CD14-positive monocyte (primary cell): ENCODE results near the gene KIF26A. TPM values are rescaled to one million over a fixed set of nuclear protein-coding genes. Genes with fewer than 3 reads are reported as not detected.

Experiments
- DNase-seq, 3 donors: peaks; one replicate each; pipeline ENCODE4 v3.0.0-alpha.2; 2011 to 2022
- H2AFZ ChIP-seq: 2 replicates; pipeline ENCODE4 v1.6.0; 2012; ENCODE audit warnings: mild to moderate bottlenecking, low read depth, low read length, inconsistent platforms; ENCODE audit not compliant: insufficient read depth, poor library complexity, severe bottlenecking
- H3K27ac ChIP-seq, 2 donors: 1 replicate in 1 of 2; 2 replicates in 1 of 2; pipeline ENCODE4 v1.5.1; 2012 to 2013; ENCODE audit warnings: low read length in 2 of 2, control low read depth in 1 of 2, inconsistent platforms in 1 of 2, low read depth in 1 of 2, mild to moderate bottlenecking in 1 of 2
- H3K27me3 ChIP-seq, 2 donors: one replicate each; pipeline versions ENCODE4 v1.6.0 to v1.6.1; 2011 to 2013; ENCODE audit warnings: low read length in 2 of 2; ENCODE audit not compliant: control insufficient read depth in 2 of 2, insufficient read depth in 2 of 2
- H3K36me3 ChIP-seq, 2 donors: replicated peaks in 1 of 2; 1 replicate in 1 of 2; 2 replicates in 1 of 2; pipeline versions ENCODE4 v1.5.1 to v1.6.1; 2012 to 2013; ENCODE audit warnings: low read length in 2 of 2, control low read depth in 1 of 2, inconsistent platforms in 1 of 2, mild to moderate bottlenecking in 1 of 2; ENCODE audit not compliant: insufficient read depth in 2 of 2, control insufficient read depth in 1 of 2
- H3K4me1 ChIP-seq, 2 donors: 1 replicate in 1 of 2; 2 replicates in 1 of 2; pipeline versions ENCODE4 v1.5.1 to v1.6.1; 2012 to 2013; ENCODE audit warnings: low read length in 2 of 2, control low read depth in 1 of 2, inconsistent platforms in 1 of 2, mild to moderate bottlenecking in 1 of 2, moderate library complexity in 1 of 2; ENCODE audit not compliant: insufficient read depth in 2 of 2, control insufficient read depth in 1 of 2
- H3K4me2 ChIP-seq: replicated peaks from 2 replicates; pipeline ENCODE3; 2012; ENCODE audit warnings: low read length, moderate library complexity, mild to moderate bottlenecking; ENCODE audit not compliant: poor library complexity, severe bottlenecking; ENCODE audit errors: extremely low read depth
- H3K4me3 ChIP-seq, 3 experiments: fragments of 200-600 bp in 1 of 3; sonication (generic) in 1 of 3; replicated peaks in 1 of 3; 1 replicate in 2 of 3; 2 replicates in 1 of 3; pipeline ENCODE4 v1.5.1; 2011 to 2013; ENCODE audit warnings: low read length in 3 of 3, mild to moderate bottlenecking in 3 of 3, control low read depth in 2 of 3, low read depth in 2 of 3, inconsistent platforms in 1 of 3, moderate library complexity in 1 of 3
- H3K79me2 ChIP-seq: 2 replicates; pipeline ENCODE4 v1.6.0; 2012; ENCODE audit warnings: mild to moderate bottlenecking, control low read depth, inconsistent platforms, low read length, moderate library complexity; ENCODE audit not compliant: insufficient read depth
- H3K9ac ChIP-seq: 2 replicates; pipeline ENCODE4 v1.6.0; 2017; ENCODE audit warnings: low read length, mild to moderate bottlenecking; ENCODE audit not compliant: insufficient read depth, poor library complexity, severe bottlenecking
- H3K9me3 ChIP-seq, 2 donors: replicated peaks in 1 of 2; 1 replicate in 1 of 2; 2 replicates in 1 of 2; pipeline versions ENCODE4 v1.5.1 to v1.6.1; 2012 to 2013; ENCODE audit warnings: low read length in 2 of 2, control low read depth in 1 of 2; ENCODE audit not compliant: control insufficient read depth in 1 of 2, insufficient read depth in 1 of 2
- H4K20me1 ChIP-seq: 2 replicates; pipeline ENCODE4 v1.6.0; 2012; ENCODE audit warnings: mild to moderate bottlenecking, low read length, control low read depth, moderate library complexity; ENCODE audit not compliant: insufficient read depth
- H3K27ac Mint-ChIP-seq, 7 donors: one replicate each; pipeline ENCODE4 v1.8.0; 2020; ENCODE audit warnings: mild to moderate bottlenecking in 7 of 7, mixed read lengths in 7 of 7, moderate library complexity in 6 of 7, inconsistent platforms in 2 of 7
- H3K27me3 Mint-ChIP-seq, 3 donors: one replicate each; pipeline ENCODE4 v1.8.0; 2021 to 2022; ENCODE audit warnings: low read depth in 3 of 3, mild to moderate bottlenecking in 3 of 3, mixed read lengths in 3 of 3, moderate library complexity in 3 of 3, inconsistent platforms in 1 of 3
- H3K36me3 Mint-ChIP-seq, 2 donors: one replicate each; pipeline ENCODE4 v1.8.0; 2020; ENCODE audit warnings: mixed read lengths in 2 of 2, inconsistent platforms in 1 of 2, mild to moderate bottlenecking in 1 of 2
- H3K4me1 Mint-ChIP-seq: one replicate; pipeline ENCODE4 v1.8.0; 2020; ENCODE audit warnings: mild to moderate bottlenecking, mixed read lengths
- H3K4me3 Mint-ChIP-seq, 2 donors: one replicate each; pipeline ENCODE4 v1.8.0; 2020; ENCODE audit warnings: mild to moderate bottlenecking in 2 of 2, mixed read lengths in 2 of 2, moderate library complexity in 1 of 2
- H3K9me3 Mint-ChIP-seq, 7 donors: one replicate each; pipeline ENCODE4 v1.8.0; 2020 to 2022; ENCODE audit warnings: mixed read lengths in 7 of 7, mild to moderate bottlenecking in 6 of 7, moderate library complexity in 6 of 7, inconsistent platforms in 2 of 7
- WGBS: methylation state at CpG from one replicate; pipeline ENCODE4 v1.1.5; 2013; ENCODE audit warnings: missing lambda C conversion rate; ENCODE audit not compliant: insufficient coverage; 5-methylcytosine and 5-hydroxymethylcytosine counted together
- intact Hi-C, 2 donors: fragments of 100-400 bp; cut with micrococcal nuclease; formaldehyde crosslinking; loops; one replicate each; pipeline versions ENCODE4 v1.15.0 to v1.15.1; 2023
- polyA plus RNA-seq, 3 donors: library from polyadenylated mRNA; depleted of rRNA in 1 of 3; unstranded in 2 of 3; stranded (reverse) in 1 of 3; fragments of 300-500 nt in 2 of 3; fragments of >200 nt in 1 of 3; fragmentation: Illumina TruSeq in 2 of 3; gene quantifications; 1 replicate in 2 of 3; 2 replicates in 1 of 3; pipeline ENCODE4 v1.2.3, GENCODE V29; 2012 to 2021
- TF ChIP-seq, protein P1 (sequence below): fragments of 200-600 bp; IDR thresholded peaks from one replicate; pipeline ENCODE4 v1.8.0; 2022; ENCODE audit warnings: antibody characterized with exemption, mild to moderate bottlenecking

KIF26A gene
- polyA plus RNA-seq, 3 donors, result not detected

DNA sequence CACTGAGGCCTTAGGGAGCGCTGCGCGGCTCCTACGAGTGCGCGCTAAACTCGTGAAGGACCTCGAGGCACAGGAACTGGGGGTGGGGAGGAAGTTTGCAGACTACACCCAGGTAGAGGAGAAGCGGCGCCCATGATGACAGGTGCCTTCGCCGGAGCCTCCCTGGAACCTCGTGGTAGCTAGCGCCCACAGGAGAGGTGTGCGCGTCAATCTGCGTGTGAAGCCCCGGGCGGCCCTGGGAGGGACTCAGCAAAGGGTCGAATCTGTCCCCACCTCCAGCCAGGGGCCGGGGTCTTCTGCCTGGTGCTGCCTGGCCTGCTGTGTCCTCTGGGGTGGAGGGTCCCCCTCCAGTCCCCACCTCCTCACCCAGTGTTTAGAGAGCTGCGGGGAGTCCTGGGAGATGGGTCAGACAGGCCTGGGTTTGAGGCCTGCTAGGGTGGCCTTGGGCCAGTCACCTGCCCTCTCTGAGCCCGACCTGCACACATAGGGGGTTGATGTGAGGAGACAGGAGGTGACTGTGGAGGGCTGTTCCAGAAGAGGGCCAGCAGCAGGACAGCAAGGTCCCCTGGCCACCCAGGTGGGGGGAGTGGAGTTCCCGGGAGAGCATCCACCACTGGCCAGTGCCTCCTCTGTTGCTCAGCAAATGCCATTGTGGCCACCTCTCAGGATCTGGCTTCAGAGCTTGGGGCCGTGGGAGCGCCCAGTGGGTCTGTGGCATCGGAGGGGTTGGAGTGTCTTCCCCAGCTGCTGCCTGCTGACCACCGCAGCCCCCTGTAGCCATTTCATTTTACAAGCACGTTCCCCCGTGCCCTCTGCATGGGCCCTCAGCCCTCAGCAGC is 20.2 kb upstream of the KIF26A start:
- no peaks in the 10 kb centered on the region for H3K4me1 Mint-ChIP-seq
- Histone ChIP-seq H3K27ac (no peak overlapping the region), H2AFZ (no peak overlapping the region), H3K27me3 (peaks cover 0 to 18% of the 10 kb centered on the region in 2 donors), H3K36me3 (no peaks in the 10 kb centered on the region), H3K4me2 (no peak overlapping the region), H3K9me3 (no peaks in the 10 kb centered on the region), H3K4me3 (no peak overlapping the region), H3K9ac (no peak overlapping the region), H3K79me2 (no peaks in the 10 kb centered on the region), H3K4me1 (peaks cover 0 to 8% of the 10 kb centered on the region in 2 donors), H4K20me1 (no peaks in the 10 kb centered on the region)
- intact Hi-C loops, result no loop called here
- H3K27ac Mint-ChIP-seq, result peak overlapping the region in 1 of 7 donors; percentile 2
- H3K9me3 Mint-ChIP-seq, result peaks cover 0 to 8% (median under 1%) of the 10 kb centered on the region in 7 donors
- H3K36me3 Mint-ChIP-seq, result no peaks in the 10 kb centered on the region
- H3K4me3 Mint-ChIP-seq, result peak overlapping the region in 1 of 2 donors; percentile 70
- WGBS, result 71% methylated on average over 27 of the region's 30 CpGs
- TF ChIP-seq, protein P1, sequence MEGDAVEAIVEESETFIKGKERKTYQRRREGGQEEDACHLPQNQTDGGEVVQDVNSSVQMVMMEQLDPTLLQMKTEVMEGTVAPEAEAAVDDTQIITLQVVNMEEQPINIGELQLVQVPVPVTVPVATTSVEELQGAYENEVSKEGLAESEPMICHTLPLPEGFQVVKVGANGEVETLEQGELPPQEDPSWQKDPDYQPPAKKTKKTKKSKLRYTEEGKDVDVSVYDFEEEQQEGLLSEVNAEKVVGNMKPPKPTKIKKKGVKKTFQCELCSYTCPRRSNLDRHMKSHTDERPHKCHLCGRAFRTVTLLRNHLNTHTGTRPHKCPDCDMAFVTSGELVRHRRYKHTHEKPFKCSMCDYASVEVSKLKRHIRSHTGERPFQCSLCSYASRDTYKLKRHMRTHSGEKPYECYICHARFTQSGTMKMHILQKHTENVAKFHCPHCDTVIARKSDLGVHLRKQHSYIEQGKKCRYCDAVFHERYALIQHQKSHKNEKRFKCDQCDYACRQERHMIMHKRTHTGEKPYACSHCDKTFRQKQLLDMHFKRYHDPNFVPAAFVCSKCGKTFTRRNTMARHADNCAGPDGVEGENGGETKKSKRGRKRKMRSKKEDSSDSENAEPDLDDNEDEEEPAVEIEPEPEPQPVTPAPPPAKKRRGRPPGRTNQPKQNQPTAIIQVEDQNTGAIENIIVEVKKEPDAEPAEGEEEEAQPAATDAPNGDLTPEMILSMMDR, result no peak
- peaks cover 31 to 65% (median 40%) of the 10 kb centered on the region in 3 donors for H3K27me3 Mint-ChIP-seq
- DNase-seq, result no peak

DNA sequence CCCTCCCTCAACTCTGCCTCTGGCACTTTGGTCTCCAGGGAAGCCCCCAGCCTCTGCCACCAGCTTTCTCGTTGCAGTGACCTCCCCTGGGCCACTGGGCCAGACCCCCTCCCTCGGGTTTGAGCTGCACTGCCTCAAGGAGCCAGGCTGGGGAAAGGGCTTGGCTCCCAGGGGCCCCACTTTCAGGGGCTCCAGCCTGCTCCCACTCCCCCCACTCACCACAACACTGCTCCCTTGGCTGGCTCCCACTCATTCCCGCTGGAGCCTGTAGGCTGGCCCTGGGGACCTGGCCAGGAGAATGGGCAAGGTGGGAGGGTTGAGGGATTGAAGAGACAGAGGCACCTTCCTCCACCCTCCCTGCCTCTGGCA is 19.3 kb upstream of the KIF26A start:
- Histone ChIP-seq H3K9me3 (peaks cover 0 to 4% of the 10 kb centered on the region in 2 donors), H3K27me3 (peaks cover 0 to 18% of the 10 kb centered on the region in 2 donors), H4K20me1 (no peaks in the 10 kb centered on the region), H3K27ac (no peak overlapping the region), H3K9ac (no peak overlapping the region), H3K4me2 (no peak overlapping the region), H3K4me3 (no peak overlapping the region), H2AFZ (no peak overlapping the region), H3K79me2 (no peaks in the 10 kb centered on the region), H3K4me1 (peaks cover 0 to 8% of the 10 kb centered on the region in 2 donors), H3K36me3 (no peaks in the 10 kb centered on the region)
- 80% methylated on average over 2 of the region's 3 CpGs for WGBS
- H3K4me1 Mint-ChIP-seq, result no peaks in the 10 kb centered on the region
- H3K4me3 Mint-ChIP-seq, result no peak overlapping the region
- H3K27ac Mint-ChIP-seq, result no peak overlapping the region
- intact Hi-C loops, result no loop called here
- H3K27me3 Mint-ChIP-seq, result peaks cover 32 to 72% (median 40%) of the 10 kb centered on the region in 3 donors
- H3K9me3 Mint-ChIP-seq, result peaks cover 5 to 17% (median 8%) of the 10 kb centered on the region in 7 donors
- TF ChIP-seq, protein P1, result no peak
- no peaks in the 10 kb centered on the region for H3K36me3 Mint-ChIP-seq
- no peak for DNase-seq
